Embryonic facial prominence (tissue), 1 donor: ENCODE results near the gene SELL.
"Not testable (repeated sequence)": the region's sequence is repeated elsewhere in the genome, so short reads cannot be mapped to it uniquely, and the experiment has no call there.

ENCODE experiments used
- DNase-seq: peaks from one replicate; pipeline ENCODE4 v3.0.0-alpha.2; 2016; ENCODE audit errors: extremely low spot score

Gene SELL

DNA sequence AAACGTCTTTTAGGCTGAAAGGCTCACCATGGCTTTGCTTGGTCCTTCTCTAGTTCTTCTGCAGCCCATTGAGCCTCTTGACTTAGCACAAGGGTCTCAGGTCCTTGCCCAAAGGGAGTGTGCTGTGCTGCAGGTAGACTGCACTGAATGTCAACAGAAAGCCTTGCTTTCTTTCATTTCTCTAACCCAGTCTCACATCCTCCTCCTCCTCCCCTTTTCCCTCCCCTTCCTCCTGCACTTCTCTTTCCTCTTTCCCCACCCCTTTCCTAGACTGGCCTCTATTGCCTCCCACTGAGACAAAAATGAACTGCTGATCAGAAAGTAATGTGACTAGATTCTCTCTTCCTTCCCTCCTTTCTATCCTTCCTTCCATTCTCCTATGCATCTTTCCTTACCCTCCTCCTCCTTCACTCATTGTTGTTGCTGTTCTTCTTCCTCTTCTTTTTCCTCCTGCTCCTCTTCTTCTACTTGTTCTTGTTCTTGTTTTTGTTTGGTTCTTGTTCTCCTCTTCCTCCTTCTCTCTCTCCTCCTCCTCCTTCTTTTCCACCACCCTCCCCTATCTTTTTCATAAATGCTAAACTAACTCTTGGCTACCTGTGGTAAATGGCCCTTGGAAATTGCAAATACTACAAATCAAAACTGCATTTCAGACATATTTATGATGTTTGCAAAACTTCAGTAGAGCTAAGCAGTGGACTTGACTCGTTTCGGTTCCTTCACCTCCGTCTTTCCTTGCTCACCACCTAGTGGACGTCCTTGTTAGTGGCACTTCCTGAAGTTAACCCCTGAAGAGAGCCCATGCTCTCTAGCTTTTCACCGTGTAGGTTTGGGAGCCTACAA lies at the start of gene SELL:
Gene SELL (minus strand): TSS at position 152 of the 840 bp plus-strand sequence. CDS start 122 bp downstream, at position 30.
- no peak for DNase-seq

DNA sequence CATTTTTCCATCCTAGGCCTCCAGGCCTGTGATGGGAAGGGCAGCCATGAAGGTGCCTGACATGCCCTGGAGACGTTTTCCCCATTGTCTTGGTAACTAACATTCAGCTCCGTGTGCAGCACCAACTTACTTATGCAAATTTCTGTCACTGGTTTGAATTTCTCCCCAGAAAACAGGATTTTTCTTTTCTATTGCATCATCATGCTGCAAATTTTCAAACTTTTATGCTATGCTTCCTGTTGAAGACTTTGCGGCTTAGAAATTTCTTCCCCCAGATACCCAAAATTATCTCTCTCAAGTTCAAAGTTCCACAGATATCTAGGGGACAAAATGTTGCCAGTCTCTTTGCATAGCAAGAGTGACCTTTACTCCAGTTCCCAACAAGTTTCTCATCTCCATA lies 47.6 kb upstream of the SELL start:
- DNase-seq, result no peak

DNA sequence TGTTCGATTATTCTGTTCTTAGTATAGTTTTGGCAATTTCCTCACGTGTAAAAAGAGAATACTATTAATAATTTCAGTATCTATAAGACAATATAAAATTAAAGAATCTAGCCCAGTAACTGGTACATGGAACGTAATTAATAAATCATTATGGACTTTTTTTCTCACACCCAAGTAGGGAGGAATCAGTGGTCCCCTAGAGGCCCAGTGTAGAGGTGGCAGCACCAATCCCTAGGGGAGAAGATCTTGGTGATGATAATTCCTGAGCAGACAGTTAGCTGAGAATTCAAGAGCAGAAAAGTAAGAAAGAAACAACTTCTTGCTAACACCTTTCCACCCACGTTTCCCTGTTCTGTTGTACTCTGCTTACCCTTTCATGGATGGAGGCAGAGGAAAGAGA lies 42.1 kb upstream of the SELL start:
- DNase-seq, result no peak

DNA sequence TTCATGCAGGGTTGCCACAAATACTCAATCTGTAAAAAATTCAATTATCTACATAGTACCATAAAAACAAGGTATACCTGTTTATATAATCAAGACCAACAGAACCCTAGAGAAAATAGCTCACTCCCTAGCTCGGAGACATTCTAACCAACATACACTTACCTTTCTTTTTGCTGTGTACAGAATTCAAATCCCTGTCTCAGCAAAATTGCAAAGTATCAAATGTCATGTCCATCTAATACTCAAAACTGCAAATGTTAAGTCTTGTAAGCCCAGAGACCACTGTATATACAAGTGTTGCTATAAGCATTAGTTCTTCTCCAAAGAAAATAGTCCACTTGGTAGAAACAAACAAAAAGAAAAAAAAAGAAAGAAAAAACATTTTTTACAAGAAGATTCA lies 38.6 kb upstream of the SELL start:
- DNase-seq, result no peak

DNA sequence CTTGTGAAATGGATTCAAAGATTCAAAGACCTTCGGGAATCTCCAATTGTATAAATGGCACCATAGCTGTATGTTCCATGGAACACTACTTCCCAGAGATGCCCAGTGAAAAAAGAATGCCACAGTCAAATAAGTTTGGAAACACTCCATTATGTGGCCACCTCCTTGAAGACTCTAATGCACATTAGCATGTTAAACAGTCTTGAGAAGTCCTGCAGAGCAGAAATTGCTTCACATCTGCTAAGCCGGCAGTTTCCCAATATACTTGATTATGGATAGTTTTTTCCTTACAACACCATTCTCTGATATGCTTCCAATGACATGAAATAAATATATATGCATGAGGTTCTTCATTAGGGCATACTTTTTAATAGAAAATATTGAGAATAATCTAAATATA lies 35.1 kb upstream of the SELL start:
- DNase-seq, result no peak

DNA sequence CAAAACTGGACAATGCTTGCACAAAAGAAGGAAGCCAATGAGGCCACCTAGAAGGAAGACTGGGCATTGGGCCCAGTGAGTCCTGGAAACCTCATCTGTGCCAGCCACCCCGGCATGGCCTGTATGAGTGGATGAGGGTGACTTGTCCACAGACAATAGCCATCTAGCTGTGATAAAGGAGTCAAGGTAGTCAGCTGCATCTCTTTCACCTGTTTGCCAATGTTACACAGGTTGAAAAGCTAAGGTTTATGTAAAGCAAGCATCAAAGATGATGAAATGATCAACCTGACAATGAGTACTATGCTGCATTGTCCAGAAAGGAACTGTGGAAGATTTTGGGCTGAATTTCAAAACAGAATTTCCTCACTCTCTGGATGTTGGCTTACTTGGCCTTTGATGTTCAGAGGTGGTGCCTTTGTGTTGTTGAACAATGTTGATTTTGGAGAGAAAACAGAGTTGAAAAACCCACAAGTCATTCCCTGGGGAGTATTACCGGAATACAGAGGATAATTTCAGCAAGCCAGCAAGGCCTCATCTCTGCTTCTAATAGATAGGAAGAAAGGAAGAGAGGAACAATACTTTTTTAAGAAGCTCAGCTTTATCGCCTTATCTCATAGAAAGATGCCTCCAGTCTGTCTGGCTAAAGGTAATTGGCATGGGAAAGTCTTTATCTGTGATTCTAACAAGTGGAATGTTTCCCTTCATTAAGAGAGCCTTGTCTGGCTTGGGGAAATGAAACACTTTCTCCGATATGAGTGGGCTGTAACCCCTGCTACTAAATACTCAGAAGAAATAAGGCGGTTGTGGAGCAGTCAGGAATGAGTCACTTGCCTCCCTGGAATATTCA lies 33.8 kb upstream of the SELL start:
- DNase-seq, result no peak

DNA sequence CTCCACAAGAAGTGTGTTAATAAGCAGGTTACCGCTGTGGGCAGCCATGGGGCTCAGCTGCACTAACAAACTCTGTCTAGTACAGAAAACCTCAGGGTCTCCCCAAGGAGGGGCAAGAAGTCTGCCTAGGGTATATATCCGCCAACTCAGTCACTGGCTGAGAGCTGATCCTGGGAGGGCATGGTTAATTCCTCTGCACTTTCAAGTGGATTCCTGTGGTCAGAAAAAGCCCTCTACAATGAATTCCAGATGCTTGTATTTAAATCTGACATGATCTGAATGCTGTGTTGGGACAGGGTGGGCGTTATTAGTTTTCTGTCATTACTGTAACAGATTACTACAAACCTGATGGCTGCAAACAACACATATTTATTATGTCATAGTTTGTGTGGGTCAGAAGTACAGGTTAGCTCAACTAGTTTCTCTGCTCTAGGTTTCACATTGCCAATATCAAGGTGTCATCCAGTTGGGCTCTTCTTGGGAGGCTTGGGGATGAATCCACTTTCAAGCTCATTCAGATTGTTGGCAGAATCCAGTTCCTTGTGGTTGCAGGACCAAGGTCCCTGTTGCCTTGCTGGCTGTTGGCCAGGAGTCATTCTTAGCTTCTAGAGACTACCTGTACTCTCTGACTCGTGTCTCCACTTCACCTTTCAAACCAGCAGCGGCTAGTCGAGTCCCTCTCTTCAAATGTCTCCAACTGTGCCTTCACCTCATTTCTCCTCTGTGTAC lies 30.4 kb upstream of the SELL start:
- DNase-seq, result peak; percentile 70

DNA sequence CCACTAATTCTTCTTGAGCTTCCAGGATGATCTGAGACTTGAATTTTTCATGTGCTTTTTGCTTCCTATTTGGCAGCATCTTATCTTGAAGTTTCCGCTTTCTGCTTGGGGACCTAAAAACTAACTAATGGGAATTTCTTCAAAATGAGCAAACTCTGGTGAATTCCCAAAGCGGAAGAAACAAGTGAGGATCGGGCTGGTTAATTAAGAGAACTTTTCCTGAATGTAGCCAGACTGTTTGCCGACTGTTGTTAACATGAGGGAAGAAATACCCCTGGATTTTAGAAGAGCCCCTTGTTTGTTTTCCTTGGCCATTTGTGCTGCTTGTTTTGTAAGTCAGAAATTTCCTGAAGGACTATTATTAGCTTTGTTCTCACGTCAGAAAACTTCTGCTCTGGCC lies 28.6 kb upstream of the SELL start:
- no peak for DNase-seq

DNA sequence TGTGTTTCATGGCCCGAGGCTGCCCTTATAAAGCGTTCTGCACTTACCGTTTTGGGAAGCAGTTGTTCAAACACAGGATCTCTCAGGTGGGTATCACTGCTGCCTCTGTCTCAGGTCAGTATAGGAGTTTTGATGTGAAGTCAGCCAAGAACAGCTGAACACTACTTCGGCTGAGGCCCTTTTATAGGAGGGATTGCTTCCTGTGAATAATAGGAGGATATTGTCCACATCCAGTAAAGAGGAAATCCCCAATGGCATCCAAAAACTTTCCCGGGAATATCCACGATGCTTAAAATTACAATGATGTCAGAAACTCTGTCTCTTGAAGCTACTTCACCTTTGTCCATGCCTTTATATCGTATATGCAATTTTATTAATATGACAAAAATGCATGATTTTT lies 22.5 kb upstream of the SELL start, which contains the start of gene SELE:
Gene SELE (minus strand): TSS at position 156 of the 400 bp plus-strand sequence. CDS start 467 bp downstream, outside the sequence.
- no peak for DNase-seq

DNA sequence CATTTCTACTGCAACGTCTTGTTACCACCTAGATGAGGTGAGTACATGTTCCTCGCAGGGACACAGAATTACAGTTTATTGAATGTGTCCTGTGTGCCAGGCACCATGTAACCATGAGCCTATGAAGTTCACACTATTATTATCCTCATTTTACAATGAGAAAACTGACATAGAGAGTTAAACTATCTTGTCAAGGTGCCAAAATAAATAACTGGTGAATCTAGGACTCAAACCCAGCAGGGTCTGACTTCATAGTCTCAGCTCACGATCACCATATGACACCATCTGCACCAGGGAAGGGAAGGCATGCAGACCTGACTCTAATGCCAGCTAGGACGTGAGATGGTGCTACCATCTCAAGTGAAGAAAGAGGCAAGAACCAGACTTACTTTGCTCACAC lies 20.0 kb upstream of the SELL start:
- DNase-seq, result no peak

DNA sequence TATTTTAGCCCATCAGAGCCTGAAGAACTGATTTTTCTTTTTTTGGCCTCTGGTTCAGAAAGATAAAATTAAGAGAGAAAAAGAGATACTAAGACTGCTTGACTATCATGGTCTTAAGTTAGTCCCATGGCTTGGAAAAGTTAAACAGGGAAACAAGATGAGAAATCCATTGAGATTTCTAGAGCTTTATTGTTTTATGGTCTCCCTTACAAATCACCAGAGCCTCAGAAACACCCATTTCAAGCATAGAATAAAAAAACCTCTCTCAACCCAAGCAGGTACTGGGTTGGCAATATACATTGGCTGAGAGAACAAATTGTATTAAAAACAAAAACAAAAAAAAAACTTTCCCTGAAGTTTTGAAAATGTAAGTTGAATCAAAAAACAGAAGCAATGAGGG lies 18.6 kb upstream of the SELL start:
- DNase-seq, result no peak

DNA sequence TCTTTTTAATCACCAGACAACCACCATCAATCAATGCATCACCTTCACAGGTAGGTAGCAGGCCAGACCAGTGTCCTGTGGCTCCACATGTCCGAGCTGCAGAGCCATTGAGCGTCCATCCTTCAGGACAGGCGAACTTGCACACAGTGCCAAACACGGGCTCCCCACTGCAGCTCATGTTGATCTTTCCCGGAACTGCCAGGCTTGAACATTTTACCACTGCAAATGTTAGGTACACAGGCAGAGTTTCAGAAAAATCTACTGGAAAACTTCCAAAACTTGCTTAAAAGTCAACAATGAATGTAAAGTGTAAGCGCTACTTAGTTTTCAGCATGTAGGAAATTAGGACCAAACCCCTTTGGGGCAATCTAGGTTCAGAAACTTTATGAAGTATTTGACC lies 15.9 kb upstream of the SELL start:
- DNase-seq, result no peak

DNA sequence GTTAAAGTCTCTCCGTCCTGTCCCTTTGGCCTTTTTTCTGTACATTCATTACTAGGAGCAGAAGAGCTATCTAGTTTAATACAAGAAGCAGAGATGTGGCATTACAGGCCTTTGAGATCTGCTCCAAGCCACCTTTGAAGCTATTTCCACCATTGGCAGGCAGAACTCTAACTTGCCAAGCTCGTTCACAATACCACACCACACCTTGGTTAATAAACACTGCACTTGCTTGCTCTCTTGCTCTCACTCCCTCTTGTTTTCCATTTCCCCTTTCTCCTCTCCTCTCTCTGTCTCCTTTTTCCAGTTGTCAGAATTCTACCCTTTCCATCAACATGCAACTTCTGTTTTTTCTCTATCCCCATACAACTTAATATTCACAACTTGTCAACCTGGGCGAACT lies 15.4 kb upstream of the SELL start:
- DNase-seq, result no peak

DNA sequence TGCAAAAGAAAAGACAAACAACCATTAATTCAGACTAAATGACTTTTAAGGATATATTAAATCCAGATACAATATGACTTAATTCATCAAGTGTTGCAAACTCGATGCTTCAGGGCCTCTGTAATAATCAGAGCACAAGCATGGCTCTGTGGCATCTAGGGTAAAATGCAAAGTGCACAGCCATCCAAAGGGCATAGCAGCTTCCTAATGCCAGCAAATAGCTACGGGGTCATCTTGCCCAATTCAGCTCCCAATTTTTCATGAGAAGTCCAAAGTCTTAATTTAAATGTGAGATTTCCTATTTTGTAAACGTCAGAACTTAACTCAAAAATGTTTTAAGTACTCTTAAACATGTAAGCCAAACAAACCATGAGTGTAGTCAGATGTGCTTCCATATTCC lies 14.5 kb upstream of the SELL start:
- no peak for DNase-seq

DNA sequence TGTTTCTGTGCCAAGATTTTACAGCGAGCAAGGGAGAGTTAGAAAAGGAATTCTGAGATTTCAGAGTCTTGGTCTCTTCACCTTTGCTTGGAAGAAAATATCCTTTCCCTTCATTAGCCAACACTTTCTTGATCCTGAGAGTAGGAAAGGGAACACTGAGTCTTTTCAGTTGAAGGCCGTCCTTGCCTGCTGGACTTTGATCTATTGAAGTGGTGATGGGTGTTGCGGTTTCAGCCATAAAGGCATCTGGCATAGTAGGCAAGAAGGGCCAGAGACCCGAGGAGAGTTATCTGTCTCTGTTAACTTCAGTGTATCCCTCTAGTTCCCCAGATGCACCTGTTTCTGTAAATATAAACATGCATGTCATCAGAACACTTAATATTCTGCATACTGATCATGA lies 12.7 kb upstream of the SELL start:
- no peak for DNase-seq

DNA sequence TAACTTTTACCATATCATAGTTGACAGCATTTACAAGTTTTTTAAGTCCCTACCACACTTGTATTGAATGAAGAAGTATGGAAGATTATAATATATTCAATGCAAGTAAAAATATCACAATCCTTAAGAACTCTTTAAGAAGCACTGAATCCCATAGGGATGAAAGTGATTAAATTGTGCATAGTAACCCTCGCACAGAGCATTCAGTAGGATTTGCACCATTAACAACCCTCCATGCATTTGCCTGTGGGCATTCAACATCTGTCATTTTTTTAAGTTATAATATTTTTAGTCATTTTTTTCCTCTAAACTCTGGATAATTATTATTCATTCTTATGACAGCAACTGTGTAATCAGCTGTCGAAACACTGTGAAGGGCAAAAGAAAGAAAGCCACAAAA lies 12.3 kb upstream of the SELL start:
- no peak for DNase-seq

DNA sequence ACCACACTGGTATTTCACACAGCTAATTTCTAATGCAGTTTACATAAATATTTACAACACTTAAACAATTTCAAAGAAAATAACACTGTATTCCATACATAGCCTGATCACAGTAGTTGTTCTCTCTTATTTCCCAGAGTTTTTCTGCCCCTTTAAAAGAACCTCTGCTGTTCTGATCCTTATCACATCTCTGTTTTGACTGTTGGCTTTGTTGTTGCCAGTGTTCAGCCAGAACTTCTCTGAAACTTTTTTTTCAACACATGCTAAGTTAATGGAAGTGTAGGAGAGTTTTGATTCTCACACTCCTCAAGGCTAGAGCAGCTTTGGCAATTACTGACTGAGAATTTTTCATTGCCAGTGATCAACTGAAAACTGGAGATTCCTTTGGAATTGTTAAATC lies 11.4 kb upstream of the SELL start:
- no peak for DNase-seq

DNA sequence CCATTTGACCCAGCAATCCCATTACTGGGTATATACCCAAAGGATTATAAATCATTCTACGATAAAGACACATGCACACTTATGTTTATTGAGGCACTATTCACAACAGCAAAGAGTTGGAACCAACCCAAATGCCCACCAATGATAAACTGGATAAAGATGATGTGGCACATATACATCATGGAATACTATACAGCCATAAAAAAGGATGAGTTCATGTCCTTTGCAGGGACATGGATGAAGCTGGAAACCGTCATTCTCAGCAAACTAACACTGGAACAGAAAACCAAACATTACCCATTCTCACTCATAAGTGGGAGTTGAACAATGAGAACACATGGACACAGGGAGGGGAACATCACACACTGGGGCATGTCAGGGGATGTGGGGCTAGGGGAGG lies 3.7 kb upstream of the SELL start:
- DNase-seq, result not testable (repeated sequence)

DNA sequence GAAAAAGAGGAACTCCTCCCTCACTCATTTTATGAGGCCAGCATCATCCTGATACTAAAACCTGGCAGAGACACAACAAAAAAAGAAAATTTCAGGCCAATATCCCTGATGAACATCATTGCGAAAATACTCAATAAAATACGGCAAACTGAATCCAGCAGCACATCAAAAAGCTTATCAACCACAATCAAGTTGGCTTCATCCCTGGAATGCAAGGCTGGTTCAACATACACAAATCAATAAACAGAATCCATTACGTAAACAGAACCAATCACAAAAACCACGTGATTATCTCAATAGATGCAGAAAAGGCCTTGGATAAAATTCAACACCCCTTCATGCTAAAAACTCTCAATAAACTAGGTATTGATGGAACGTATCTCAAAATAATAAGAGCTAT lies 1.7 kb upstream of the SELL start:
- not testable (repeated sequence) for DNase-seq

DNA sequence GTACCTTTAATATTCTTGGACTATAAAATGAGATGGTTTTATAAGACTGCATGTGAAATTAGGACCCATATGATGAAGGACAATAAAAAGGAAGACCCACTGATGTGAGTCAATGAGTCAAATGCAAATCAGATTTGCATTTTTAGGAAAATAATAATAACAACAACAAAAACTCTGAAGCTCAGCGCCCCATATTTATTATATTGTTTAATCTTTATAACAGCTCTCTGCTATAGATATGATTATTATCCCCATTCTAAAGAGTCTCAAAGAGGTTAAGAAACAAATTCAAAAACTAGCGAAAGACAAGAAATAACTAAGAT lies 850 bp upstream of the SELL start:
- no peak for DNase-seq

DNA sequence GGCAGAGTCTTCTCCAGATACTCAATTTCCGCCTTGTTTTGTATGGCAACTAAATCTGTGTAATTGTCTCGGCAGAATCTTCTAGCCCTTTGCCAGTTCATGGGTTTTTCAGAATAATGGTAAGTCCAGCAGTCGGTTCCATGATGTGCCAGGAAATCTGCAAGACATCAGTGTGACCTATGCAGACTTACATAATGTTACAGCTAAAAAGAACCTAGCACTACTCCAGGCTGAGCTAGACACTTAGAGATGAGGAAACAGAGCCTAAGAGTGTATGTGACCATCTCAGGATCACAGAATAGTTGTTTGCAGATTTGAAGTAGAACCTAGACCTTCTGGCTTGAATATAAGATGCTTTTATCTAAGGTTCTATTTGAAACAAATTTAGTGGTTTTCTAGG lies 2.8 kb downstream of the SELL start:
- no peak for DNase-seq

DNA sequence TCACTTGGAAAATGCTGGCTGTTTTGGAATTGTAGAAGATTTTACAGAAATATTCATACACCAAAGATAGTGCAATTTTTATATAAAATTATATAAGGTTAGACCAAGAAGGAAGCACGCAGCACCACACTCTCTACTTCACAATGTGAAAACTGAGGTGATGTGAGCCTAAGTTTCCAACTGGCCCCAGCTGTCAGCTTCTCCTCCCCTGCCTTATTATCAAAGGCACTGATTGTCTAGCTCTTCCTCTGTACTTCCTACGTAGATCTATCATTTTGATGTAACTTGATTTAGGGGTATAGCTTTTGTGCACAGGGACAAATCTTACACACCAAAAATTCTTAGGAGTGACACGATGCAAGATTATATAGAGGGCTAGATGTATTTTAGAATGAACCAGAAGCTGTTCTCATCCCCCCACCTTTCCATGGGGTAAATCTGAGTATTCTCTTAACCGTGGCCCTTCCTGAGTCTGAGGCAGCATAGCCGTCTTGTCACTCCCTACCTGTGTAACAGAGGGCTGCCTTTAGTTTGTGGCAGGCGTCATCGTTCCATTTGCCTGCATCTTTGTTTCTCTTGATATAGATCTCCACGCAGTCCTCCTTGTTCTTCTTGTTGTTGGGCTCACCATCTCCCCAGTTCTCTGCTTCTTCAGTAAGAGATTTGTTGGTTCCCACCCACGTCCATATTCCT lies 3.4 kb downstream of the SELL start:
- DNase-seq, result no peak
